Stimulated activated CD4-positive, alpha-beta T cell treated with anti-CD3 and anti-CD28 coated beads, Interleukin-12 subunit alpha, Interleukin-12 subunit beta, amount 100 ng/mL, for 4 hours (primary cell): ENCODE results near the gene FXYD2.
A peak's percentile ranks its signal among the peaks of the same experiment; 100 is the strongest.

Experiments used
- DNase-seq: peaks from one replicate; pipeline ENCODE4 v3.0.0-alpha.2; 2020

Gene FXYD2

DNA sequence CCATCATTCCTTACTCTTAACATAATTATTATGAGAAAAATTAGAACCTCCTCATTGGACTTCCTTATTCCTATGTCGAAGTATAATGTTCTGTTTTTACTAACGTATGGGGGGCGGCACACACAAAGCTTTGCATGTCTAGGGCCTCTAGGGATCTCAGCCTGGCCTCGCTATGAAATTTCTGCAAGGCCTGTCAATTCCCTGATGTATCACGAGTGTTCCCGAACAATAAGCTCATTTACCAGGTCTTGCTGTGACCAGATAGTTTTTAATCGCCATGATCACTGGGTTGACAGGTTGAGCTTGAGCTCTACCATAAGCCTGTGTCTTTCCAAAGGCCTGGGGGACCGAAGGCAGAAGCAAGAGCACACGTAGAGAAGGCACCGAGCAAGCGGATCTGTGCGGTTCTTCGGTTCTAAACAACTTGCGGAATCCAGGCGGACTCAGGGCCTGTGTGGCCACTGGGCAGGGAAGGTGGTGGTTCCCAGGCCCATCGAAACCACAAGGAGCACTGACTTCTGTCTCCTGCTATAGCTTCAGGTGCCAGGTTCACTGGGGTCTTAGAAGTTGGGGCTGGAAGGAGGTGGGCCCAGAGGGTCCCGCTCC is 10.4 kb upstream of the FXYD2 start:
- no peak for DNase-seq

DNA sequence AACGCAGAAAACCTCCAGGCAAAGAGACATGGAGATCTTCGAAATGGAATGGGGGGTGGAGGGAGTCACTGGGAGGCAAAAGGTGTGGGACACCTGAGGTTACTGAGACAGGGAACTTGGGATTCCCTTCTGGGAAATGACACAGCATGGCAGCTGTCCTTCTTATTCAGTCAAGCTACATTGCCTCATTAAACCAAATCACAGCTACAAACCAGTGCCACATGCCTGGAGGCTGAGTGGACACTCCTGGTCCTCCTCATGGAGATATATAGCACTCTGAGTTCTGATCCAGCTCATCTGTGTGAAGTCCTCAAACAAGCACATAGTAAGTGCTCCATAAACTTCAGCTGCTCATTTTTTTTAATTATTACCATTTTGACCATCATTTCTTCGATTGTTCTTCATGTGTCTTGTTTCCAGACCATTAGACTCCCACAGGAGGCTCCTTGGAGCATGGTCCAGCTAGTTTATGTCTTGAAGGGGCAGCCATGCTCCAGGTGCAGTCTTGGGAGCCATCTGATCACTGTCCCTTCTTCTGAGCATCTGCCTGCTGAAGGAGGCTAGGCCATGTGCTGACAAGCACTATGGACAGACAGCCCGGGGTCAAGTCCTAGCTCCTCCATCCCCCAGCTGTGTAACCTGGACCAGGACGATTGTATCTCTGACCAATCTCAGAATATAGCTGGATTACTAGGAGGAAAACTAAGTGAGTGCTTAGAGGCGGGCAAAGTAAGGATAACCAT is 9.7 kb upstream of the FXYD2 start:
- DNase-seq: no peak

DNA sequence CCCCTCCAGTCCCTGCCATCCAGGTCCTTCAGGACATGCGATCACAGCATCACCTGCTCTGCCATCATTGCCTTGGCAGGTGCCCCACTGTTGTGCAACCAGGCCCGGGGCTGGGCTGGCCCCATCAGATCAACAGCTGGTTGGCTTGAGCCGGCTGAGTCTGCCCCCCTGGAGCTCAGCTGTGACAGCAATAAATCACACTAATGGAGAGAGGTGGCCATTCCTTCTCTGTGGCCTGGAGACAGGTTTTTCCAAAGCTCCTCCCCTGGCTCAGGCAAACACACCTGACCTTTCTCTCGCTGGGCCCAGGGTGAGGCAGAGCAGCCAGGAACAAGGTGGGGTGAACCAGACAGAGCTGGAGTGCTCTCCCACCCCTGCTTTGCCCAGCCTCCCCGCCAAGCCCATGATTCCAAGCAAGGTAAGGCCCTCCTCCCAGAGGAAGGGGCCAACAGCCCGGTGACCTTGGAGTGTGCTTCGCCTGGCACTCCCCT is 8.9 kb upstream of the FXYD2 start:
- no peak for DNase-seq

DNA sequence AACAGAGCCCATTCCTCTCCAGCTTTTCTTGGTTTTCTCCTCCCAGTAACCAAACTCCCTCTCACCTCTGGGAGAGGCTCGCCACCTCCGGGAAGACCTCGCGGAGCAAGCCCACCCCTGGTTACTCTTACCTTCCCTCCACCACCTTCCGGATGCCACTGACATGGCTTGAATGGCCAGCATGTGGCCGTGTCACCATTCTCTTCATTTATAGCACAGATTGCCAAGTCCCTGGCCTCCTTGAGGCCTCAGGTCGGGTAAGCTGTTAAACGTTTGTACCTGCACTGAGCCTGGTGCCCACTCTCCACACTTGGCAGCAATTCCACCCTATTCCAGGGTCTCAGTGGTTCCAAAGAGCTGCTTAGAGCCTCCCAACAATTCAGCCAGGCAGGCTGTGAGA is 8.0 kb upstream of the FXYD2 start:
- no peak for DNase-seq

DNA sequence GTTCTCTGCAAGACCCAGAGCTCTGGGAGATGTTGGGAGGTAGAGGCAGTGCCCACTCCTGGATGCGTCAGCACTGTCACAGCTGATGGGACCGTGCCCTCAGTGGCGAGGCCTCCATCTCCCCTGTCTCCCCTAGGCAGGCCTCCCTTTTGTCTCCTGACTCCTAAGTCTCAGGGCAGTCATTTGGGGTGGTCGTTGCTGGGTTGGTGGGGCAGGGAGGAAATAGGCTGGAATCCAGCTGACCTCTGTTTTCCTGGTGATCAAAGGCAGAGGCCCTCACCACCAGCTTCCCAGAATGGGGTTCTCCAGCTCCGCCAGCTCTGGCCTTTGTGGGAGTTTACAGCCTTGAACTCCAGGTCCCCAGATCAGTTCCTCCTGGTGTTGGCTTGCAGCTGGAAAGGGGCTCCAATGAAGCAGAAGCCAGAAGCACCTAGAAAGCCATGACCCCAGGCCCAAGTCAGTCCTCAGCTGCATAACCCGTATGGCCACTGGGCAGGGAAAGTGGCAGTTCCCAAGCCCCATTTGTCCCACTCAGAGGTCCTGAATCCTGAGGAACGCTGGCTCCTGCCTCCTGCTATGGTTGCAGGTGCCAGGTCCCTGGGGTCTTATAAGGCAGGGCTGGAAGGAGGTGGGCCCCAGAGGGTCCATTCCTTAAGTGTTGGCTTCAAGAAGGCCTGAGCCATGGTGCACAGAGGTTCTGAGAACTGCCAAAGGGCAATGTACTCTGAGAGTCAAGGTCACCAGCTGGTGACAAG is 7.3 kb upstream of the FXYD2 start:
- DNase-seq: no peak

DNA sequence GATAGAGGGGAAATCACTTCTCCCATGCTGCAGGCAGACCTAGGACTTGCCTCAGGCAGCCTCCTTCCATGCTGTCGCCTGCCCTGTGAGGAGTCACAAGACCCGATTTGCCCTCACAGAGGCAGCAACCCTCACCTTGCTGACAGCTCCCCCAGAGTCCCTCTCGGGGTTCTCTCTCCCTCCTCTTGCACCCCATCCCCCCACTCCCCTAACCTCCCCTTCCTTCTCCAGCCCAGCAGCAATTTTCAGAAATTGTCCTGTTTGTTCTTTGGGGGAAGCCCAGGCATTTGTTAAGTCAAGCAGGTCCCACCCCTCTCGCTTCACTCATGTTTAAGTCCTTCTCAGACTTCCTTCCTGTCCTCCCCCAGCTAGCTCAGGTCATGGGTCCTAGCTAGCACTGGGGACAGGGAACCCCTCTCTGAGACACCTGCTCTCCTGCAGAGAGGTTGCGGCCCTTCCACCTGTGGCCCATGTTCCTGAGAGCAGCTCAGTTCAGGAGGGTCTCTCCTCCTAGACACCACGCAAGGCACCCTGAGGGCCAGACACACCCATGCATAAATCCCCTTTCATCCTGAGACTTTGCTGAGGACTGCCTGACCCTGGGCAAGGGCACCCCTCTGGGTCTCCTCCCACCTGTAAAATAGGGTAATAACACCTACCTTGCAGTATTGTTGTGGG is 6.3 kb upstream of the FXYD2 start:
- DNase-seq: no peak

DNA sequence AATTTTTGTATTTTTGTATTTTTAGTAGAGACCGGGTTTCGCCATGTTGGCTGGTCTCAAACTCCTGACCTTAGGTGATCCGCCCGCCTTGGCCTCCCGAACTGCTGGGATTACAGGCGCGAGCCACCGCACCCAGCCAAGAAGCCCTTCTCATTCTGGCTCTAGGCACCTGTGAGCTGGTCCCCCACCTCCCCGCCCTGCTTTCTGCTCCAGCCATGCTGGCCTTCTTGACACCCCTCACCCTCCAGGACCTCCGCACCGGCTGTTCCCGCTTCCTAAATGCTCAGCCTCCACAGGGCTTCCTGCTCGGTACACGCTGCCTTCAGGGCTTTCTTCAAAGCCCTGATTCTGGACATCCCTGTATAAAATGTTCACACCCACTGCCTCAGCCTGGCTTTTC is 5.5 kb upstream of the FXYD2 start:
- DNase-seq: no peak

DNA sequence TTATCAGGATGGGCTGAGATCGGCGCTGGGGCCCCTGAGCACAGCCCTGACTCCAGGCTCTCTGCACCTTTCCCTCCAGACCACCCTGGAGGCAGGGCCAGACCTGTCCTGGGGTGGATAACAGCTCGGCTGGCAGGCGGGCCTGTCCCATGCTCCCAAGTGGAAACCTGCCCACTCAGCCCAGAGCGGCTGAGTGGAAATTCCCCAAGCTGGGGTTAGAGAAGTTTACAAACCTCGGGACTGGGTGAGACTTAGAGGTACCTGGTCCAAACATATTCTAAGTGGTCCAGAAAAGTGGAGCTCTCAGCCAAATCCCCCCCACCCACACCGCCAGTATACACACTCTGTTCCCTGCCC is 4.8 kb upstream of the FXYD2 start:
- no peak for DNase-seq

DNA sequence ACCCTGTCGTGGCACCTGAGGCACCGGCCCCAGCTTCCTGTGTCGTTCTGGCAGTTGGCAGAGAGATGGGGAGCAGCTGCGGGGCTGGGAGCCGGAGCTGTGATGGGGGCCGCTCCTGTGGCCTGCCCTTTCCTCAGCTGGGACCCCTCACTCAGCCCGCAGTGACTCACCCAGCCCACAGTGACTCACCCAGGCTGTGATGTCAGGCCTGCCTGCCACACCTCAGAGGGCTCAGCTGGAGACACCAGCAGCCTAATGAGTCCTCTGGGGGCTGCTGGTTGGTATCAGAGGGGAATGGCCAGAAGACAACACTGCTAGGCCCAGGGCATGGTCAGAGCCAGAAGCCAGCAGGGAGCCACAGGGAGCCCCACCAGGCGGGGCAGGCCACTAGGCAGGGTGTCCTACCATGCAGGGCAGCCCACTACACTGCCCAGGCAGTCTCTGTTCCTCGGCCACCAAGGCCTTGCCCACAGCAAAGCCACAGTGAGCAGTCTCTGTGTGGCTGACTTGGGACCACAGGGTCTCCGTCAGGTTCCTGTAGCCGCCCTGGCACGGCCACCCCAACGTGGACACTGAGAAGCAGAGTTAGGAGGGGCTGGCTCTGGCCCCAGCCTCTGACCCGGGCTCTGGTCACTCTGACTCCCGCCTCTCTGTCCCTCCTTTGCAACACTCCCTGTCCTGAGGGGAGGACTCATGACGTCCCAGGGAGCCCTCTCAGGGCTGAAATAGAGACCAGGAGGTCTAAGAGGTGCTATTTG is 4.2 kb upstream of the FXYD2 start:
- peak; percentile 73 for DNase-seq

DNA sequence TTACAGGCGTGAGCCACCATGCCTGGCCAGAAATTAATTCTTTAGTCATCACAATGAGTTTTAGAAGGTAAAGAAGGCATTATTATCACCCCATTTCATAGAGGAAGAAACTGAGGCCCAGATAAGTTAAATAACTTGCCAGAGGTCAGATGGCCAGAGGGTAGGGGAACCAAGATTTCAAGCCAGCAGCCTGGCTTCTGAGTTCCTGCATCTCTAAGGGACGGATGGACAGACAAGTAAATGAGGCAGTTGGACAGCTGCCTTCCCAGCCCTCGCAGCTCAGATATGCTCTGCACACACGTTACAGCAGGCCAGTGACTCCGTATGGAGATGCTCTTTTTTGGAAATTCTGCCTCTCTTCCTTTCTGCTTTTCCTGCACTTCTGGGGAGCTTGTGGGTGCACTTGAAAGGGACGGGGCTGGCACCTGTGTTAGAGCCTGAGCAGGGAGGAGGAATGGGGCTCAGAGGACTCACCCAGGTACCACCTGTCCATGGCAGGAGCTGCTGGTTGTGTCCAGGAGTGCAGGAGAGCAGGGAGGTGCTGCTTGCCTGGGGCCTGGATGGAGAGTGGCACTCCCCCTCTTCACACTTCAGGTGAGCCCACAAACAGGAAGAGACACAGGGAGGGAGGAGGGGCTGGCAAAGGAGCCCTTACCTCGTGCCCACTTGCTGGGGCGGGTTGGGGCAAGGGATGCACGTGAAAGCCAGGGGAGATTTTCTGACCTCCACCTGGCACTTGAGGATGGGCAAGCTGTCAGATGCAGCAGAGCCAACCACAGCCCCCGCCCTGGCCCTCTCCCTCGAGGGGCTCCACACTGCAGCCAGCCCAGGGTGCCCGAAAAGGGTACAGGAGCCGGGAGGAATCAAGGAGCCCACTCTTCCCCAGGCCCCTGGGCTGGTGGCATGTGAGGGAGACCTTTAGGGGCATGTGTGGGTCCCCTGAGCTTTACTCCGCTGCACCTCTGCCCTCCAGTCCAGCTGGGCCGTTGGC is 3.3 kb upstream of the FXYD2 start:
- DNase-seq: no peak

DNA sequence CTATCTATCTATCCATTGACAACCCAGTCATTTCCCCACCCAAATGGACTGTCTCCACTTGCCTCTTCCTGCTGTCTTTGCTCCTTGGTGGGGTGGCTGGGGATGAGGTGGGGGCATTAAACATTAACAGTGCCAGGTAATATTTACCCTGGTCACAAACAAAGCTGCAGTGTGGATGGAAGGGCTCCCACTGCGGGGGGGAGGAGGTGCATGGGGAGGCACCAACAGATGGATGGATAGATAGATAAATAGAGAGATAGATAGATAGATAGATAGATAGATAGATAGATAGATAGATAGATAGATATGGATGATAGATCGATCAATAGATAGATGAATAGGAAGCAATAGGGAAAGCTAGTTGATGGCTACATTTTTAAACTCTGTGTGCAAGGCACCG is 2.3 kb upstream of the FXYD2 start:
- DNase-seq: no peak

DNA sequence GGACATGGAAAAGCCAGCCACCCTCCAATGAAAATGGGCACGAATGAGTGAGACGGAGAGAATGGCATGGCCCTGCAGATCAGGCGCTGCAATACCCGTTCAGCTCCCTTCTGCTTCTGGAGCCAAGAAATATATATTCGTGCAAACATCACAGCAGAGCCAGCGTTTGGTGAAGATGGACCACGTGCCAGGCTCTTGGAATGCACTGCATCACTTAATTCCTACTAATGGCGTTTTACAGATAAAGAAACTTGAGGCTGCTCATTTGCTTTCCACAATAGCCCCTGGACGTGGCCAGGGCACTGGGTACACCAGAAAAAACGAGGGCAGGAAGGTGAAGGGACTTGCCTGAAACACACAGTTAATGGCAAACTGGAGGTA is 1.6 kb upstream of the FXYD2 start:
- DNase-seq: no peak

DNA sequence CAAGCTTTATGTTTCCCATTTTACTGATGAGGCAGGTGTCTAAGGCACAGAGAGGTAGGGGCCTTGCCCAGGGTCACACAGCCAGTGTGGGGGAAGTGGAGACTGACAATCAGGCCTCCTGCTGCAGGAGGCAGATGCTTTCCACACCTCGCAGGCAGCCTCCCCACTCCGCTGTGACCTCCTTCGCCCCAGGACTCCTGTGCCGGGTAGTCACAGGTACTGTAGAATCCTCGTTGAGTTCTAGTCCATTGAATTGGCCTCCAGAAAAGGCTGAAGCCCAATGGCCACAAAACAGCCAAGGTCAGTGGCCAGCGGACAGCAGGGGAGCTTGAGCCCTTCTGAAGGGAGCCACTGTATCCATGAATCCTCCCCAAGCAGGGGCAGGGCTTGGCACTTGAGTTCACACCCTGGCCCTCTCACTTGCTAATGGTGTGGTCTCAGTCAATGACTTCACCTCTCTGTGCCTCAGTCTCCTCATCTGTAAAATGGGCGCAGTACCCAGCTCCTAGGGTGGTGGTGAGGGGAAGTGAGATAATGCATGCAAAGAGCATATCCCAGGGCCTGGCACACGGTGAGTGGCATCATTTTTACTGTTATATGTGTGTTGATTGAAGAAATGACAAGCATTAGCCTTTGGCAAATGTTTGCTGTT is 1.1 kb upstream of the FXYD2 start:
- no peak for DNase-seq

DNA sequence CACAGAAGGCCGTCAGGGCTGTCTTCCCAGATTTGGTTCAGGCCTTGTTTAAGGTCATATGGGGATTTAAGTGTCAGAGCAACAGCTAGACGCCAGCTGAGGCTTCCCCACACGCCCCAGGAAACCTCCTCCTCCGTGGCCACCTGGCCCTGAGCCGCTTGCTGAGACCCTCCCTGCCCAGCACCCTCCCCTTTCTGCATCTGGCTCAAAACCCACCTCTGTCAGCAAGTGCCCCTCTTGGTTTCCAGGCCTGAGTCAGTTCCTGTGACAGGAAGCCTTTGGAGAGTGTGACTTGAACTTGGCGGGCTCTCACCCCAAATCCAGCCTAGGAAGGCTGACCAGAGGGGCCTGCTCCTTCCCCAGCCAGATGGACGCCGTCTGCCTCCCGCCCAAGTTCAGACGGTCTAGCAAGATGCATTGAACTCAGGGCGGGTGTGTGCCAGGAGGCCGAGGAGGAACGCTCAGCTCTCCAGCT is 561 bp downstream of the FXYD2 start:
- DNase-seq: no peak

DNA sequence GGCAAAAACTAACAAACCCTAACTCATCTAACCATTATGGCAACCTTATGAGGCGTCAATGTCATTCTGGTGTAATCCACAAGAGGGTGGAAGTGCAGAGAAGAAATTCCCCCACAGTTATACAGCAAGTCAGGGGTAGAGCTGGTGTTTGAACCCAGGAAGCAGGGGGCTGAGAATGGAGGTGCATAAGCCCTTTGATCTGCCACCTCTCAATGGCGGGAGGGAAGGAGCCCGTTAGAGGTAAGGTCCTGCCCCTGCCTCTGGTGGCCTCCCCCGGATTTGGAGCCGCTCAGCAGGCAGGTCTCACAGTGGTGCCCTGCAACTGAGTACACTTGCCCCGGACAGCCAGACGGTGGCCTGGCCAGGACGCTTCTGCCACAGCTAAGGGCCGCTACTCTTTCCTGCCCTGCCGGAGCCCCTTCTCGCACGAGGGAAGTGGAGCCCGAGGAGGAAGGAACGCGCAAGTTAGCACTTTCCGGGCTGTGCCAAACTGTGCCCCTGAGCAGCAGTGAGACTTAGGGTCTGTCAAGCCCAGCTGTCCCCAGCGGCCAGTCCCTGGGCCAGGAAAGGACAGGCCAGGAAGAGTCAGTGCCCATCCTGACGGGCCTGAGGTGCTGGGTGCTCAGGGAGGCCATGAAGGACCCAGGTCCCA is 1.1 kb downstream of the FXYD2 start:
- no peak for DNase-seq

DNA sequence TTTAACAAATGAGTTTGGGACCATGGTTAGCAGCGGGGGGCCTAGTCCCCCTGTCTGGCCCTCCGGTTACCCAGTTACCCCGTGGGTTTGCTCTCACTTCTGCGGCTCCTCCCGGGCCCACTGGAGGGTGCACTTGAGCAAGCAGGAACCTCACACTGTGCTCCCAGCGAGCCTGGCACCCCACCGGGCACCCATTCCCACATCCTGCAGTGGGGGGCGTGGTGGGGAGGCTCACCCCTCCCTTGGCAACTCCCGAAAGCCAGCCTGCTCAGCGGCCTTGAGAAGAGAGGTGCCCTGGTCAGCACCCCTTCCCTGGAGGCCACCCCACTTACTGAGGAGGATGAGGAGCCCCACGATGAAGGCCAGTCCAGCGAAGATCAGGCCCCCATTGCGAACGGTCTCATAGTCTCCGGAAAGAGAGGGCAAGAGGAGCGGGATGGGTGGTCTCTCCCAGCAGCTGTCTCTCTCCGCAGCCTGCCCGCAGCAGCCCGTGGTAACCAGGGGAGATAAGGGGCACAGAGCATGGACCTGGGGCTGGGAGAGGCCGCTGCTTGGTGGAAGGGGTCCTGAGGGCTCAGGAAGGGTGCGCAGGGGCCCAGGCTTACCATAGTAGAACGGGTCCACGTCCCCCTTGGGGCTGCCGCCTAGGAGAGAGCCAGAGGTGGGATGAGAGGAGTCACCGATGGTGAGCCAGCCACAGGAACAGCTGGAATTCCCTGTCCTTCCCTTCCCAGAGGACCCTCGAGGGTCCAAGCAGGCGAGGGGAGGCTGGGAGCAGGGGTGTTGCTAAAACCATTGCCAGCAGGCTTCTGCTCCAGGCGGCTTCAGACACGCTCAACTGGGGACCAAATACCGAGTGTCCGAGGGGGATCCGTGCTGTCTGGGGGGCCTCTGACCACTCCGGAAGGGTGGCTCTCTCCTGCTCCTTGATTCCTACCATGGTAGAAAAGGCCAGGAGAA is 2.2 kb downstream of the FXYD2 start:
- peak; percentile 59 for DNase-seq

DNA sequence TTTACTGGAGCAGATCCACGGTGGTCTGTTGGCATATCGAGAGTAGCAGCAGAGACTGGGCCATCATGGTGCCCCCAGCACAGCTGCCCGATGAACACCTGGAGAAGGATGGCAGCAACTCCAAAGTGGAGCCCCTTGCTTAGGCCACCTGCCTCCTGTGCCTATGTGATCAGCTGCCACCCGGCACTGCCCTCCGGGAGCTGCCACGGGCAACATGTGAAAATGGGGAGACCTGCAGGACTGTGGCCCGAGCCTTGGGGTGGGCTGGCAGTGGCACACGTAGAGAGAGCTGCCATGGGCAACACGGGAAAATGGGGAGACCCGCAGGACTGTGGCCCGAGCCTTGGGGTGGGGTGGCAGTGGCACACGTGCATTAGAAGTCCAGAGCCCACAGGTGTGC is 3.1 kb downstream of the FXYD2 start:
- DNase-seq: no peak

DNA sequence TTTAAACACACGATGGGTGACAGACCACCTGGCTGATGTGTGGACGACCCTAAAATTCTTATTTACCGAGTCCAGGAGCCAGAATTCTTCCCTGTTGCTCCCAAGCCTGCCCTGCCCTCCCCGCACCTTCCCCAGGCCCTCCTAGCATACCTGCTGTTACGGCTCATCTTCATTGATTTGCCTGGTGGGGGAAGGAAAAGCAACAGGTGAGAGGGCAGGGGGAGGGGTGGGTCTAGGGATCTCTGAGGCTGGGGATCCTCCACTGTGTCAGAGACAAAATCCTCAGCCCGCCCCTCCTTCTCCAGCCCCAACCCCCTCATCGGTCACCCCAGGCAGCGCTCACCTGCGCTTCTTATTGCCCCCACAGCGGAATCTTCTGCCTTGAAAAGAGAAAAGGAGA is 4.0 kb downstream of the FXYD2 start:
- DNase-seq: no peak

DNA sequence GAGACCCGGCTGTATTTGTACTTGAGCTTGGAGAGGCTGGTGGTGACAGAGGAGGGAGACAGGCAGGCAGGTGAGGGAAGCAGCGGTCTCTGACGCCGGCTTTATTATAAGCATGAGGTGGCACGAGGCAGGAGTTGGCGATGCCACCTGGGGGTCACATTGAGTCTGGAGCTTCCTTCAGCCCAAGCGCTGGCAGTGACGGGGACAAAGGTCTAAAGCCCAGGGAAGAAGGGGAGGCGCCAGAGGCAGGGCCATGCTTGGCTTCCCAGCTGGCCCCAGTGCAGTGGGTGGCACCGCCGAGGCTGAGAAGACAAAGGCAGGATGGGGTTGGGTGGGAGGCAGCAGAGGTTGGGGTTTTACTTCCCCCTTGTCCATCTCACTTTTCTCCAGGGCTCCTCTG is 4.5 kb downstream of the FXYD2 start:
- DNase-seq: no peak
